ENCODE measurements around the gene GPM6B.
A peak's percentile ranks its signal among the peaks of the same experiment; 100 is the strongest.

Gene GPM6B

GRCh38 chrX:13750812-13751211 lies 66.1 kb downstream of the GPM6B start:
- no peak for DNase-seq (ENCODE audit: low read depth in 1 of 2, low spot score in 1 of 2)
- Histone ChIP-seq H3K27me3 (ENCODE audit: insufficient read depth, poor library complexity, severe bottlenecking) (no peaks in the 10 kb centered on the region), H3K27ac (replicated peaks) (no peak overlapping the region), H3K4me3 (replicated peaks; ENCODE audit: insufficient read depth, low read length) (no peak overlapping the region)
- TF ChIP-seq, protein P1, sequence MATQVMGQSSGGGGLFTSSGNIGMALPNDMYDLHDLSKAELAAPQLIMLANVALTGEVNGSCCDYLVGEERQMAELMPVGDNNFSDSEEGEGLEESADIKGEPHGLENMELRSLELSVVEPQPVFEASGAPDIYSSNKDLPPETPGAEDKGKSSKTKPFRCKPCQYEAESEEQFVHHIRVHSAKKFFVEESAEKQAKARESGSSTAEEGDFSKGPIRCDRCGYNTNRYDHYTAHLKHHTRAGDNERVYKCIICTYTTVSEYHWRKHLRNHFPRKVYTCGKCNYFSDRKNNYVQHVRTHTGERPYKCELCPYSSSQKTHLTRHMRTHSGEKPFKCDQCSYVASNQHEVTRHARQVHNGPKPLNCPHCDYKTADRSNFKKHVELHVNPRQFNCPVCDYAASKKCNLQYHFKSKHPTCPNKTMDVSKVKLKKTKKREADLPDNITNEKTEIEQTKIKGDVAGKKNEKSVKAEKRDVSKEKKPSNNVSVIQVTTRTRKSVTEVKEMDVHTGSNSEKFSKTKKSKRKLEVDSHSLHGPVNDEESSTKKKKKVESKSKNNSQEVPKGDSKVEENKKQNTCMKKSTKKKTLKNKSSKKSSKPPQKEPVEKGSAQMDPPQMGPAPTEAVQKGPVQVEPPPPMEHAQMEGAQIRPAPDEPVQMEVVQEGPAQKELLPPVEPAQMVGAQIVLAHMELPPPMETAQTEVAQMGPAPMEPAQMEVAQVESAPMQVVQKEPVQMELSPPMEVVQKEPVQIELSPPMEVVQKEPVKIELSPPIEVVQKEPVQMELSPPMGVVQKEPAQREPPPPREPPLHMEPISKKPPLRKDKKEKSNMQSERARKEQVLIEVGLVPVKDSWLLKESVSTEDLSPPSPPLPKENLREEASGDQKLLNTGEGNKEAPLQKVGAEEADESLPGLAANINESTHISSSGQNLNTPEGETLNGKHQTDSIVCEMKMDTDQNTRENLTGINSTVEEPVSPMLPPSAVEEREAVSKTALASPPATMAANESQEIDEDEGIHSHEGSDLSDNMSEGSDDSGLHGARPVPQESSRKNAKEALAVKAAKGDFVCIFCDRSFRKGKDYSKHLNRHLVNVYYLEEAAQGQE (IDR thresholded peaks at IDR 0.05; ENCODE audit: insufficient replicate concordance, low read depth), result no peak

GRCh38 chrX:13750204-13750603 lies 66.7 kb downstream of the GPM6B start:
- DNase-seq (ENCODE audit: low read depth in 1 of 2, low spot score in 1 of 2), result peak in 1 of 2 experiments; percentile 49
- no peak for TF ChIP-seq SPI1 (IDR thresholded peaks at IDR 0.05; ENCODE audit: borderline replicate concordance, low read depth)
- no peak for TF ChIP-seq POLR2AphosphoS5 (IDR thresholded peaks at IDR 0.05; ENCODE audit: low read depth)
- TF ChIP-seq, protein P1 (IDR thresholded peaks at IDR 0.05; ENCODE audit: insufficient replicate concordance, low read depth), result no peak
- TF ChIP-seq CTCF (IDR thresholded peaks at IDR 0.05; ENCODE audit: insufficient read depth, low read length), result peak; percentile 27
- Histone ChIP-seq H3K27me3 (ENCODE audit: insufficient read depth, poor library complexity, severe bottlenecking) (no peaks in the 10 kb centered on the region), H3K27ac (replicated peaks) (no peak overlapping the region), H3K4me3 (replicated peaks; ENCODE audit: insufficient read depth, low read length) (no peak overlapping the region)

GRCh38 chrX:13748486-13748885 lies 68.4 kb downstream of the GPM6B start:
- no peak for TF ChIP-seq GABPA (IDR thresholded peaks at IDR 0.05; ENCODE audit: low read depth)
- TF ChIP-seq POLR2AphosphoS5 (IDR thresholded peaks at IDR 0.05; ENCODE audit: low read depth), result no peak
- TF ChIP-seq, protein P1 (IDR thresholded peaks at IDR 0.05; ENCODE audit: insufficient replicate concordance, low read depth), result no peak
- no peak for TF ChIP-seq CTCF (IDR thresholded peaks at IDR 0.05; ENCODE audit: insufficient read depth, low read length)
- TF ChIP-seq SPI1 (IDR thresholded peaks at IDR 0.05; ENCODE audit: borderline replicate concordance, low read depth), result no peak
- no peaks in the 10 kb centered on the region for H3K27me3 ChIP-seq (ENCODE audit: insufficient read depth, poor library complexity, severe bottlenecking)
- no peak overlapping the region for H3K27ac ChIP-seq (replicated peaks)
- DNase-seq (ENCODE audit: low read depth in 1 of 2, low spot score in 1 of 2), result no peak
- H3K4me3 ChIP-seq (replicated peaks; ENCODE audit: insufficient read depth, low read length), result no peak overlapping the region

DNA sequence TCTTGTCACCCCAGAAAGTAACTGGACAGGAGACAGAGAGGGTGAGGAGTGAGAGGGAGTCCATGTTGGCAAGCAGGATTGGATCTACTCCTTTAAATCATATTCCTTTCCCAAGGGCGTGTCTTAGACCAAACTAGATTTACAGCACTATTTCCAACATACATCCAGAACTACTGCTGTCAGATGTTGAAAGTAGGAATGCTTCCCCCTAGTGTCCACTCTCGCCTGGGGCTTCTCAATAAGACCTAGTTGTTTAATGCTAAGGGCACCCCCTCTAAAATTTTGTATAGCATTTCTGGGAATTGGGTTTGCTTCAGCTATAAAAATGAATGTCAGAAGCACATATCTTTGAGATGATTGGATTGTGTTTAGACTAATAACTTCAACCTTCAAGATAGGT lies 69.1 kb downstream of the GPM6B start:
- Histone ChIP-seq H3K27me3 (ENCODE audit: insufficient read depth, poor library complexity, severe bottlenecking) (no peaks in the 10 kb centered on the region), H3K27ac (replicated peaks) (no peak overlapping the region), H3K4me3 (replicated peaks; ENCODE audit: insufficient read depth, low read length) (no peak overlapping the region)
- DNase-seq (ENCODE audit: low read depth in 1 of 2, low spot score in 1 of 2), result peak in 1 of 2 experiments; percentile 48
- peak; percentile 18 for TF ChIP-seq CTCF (IDR thresholded peaks at IDR 0.05; ENCODE audit: insufficient read depth, low read length)
- no peak for TF ChIP-seq GABPA (IDR thresholded peaks at IDR 0.05; ENCODE audit: low read depth)
- TF ChIP-seq SPI1 (IDR thresholded peaks at IDR 0.05; ENCODE audit: borderline replicate concordance, low read depth), result no peak
- TF ChIP-seq POLR2AphosphoS5 (IDR thresholded peaks at IDR 0.05; ENCODE audit: low read depth), result no peak
- TF ChIP-seq, protein P1 (IDR thresholded peaks at IDR 0.05; ENCODE audit: insufficient replicate concordance, low read depth), result no peak
